Neural cell (in vitro differentiated cells): ENCODE measurements around the gene CACNA2D4. TPM values are rescaled to one million over a fixed set of nuclear protein-coding genes. Genes with fewer than 3 reads are reported as not detected.

Experiments used
- H2AFZ ChIP-seq: fragments of 200-600, 300-800 bp; sonication (generic), shearing (Covaris generic); 2 replicates; pipeline ENCODE4 v1.6.0; 2014; ENCODE audit warnings: low read depth, mild to moderate bottlenecking, antibody characterized with exemption, low read length, moderate library complexity
- H3F3A ChIP-seq: fragments of 200-600 bp; shearing (Covaris generic); 2 replicates; pipeline ENCODE4 v1.6.1; 2016; ENCODE audit warnings: mild to moderate bottlenecking, moderate library complexity, mixed read lengths, antibody characterized with exemption, low read length; ENCODE audit not compliant: insufficient read depth, poor library complexity, severe bottlenecking
- H3K27ac ChIP-seq: fragments of 200-600, 300-800 bp; sonication (generic), shearing (Covaris generic); 2 replicates; pipeline ENCODE4 v1.5.1; 2014; ENCODE audit warnings: mild to moderate bottlenecking, low read length, moderate library complexity
- H3K27me3 ChIP-seq: fragments of 300-800, 200-600 bp; sonication (generic), shearing (Covaris generic); 2 replicates; pipeline ENCODE4 v1.6.0; 2014; ENCODE audit warnings: mild to moderate bottlenecking, low read depth, low read length, moderate library complexity; ENCODE audit not compliant: insufficient read depth
- H3K36me3 ChIP-seq: fragments of 300-800, 200-600 bp; sonication (generic), shearing (Covaris generic); 2 replicates; pipeline ENCODE4 v1.5.1; 2014; ENCODE audit warnings: mild to moderate bottlenecking, antibody characterized with exemption, low read length, moderate library complexity; ENCODE audit not compliant: insufficient read depth
- H3K4me2 ChIP-seq: fragments of 300-800, 200-600 bp; sonication (generic), shearing (Covaris generic); 2 replicates; pipeline ENCODE4 v1.6.0; 2014; ENCODE audit warnings: mild to moderate bottlenecking, low read length
- H3K4me3 ChIP-seq: fragments of 300-800, 200-600 bp; sonication (generic), shearing (Covaris generic); 2 replicates; pipeline ENCODE4 v1.5.1; 2014; ENCODE audit warnings: mild to moderate bottlenecking, low read length, moderate library complexity
- H3K79me2 ChIP-seq: fragments of 200-600 bp; shearing (Covaris generic); replicated peaks from 2 replicates; pipeline ENCODE4 v1.6.0; 2014; ENCODE audit warnings: mild to moderate bottlenecking, low read length, moderate library complexity; ENCODE audit not compliant: insufficient read depth
- H3K9ac ChIP-seq: fragments of 300-800, 200-600 bp; sonication (generic), shearing (Covaris generic); 2 replicates; pipeline ENCODE4 v1.6.1; 2016; ENCODE audit warnings: mild to moderate bottlenecking, low read length, mixed read lengths
- H3K9me2 ChIP-seq: fragments of 200-600 bp; shearing (Covaris generic); 2 replicates; pipeline ENCODE4 v1.6.1; 2016; ENCODE audit warnings: mild to moderate bottlenecking, low read length, mixed read lengths; ENCODE audit not compliant: insufficient read depth
- H3K9me3 ChIP-seq: fragments of 200-600, 300-800 bp; sonication (generic), shearing (Covaris generic); 2 replicates; pipeline ENCODE4 v1.6.1; 2016; ENCODE audit warnings: mild to moderate bottlenecking, mixed run types, low read length, moderate library complexity, mixed read lengths
- H4K20me1 ChIP-seq: fragments of 200-600 bp; shearing (Covaris generic); 2 replicates; pipeline ENCODE4 v1.6.1; 2016; ENCODE audit warnings: mild to moderate bottlenecking, mixed run types; ENCODE audit not compliant: insufficient read depth
- CTCF ChIP-seq: fragments of 450-650 bp; IDR thresholded peaks from 2 replicates; pipeline ENCODE4 v1.5.1; 2014; ENCODE audit warnings: antibody characterized with exemption, mild to moderate bottlenecking, moderate library complexity; ENCODE audit not compliant: poor library complexity, severe bottlenecking
- EP300 ChIP-seq: fragments of 450-650 bp; conservative IDR thresholded peaks from 2 replicates; pipeline ENCODE4 v1.6.1; 2014; ENCODE audit warnings: antibody characterized with exemption, mild to moderate bottlenecking, moderate library complexity; ENCODE audit not compliant: poor library complexity, severe bottlenecking
- EZH2 ChIP-seq: fragments of 200-600, 300-800 bp; shearing (Covaris generic), sonication (generic); IDR thresholded peaks from 2 replicates; pipeline ENCODE4 v1.6.1; 2014; ENCODE audit warnings: antibody characterized with exemption, low read length, borderline replicate concordance, mild to moderate bottlenecking; ENCODE audit not compliant: insufficient read depth, poor library complexity, severe bottlenecking
- MXI1 ChIP-seq: fragments of 450-650 bp; conservative IDR thresholded peaks from 2 replicates; pipeline ENCODE4 v1.6.1; 2014; ENCODE audit warnings: antibody characterized with exemption, mild to moderate bottlenecking; ENCODE audit not compliant: poor library complexity, severe bottlenecking
- POLR2AphosphoS5 ChIP-seq: IDR thresholded peaks from 2 replicates; pipeline ENCODE4 v1.6.1; 2012
- RAD21 ChIP-seq: fragments of 450-650 bp; conservative IDR thresholded peaks from 2 replicates; pipeline ENCODE4 v1.6.1; 2014; ENCODE audit warnings: antibody characterized with exemption, mild to moderate bottlenecking, moderate library complexity
- SMC3 ChIP-seq: fragments of 450-650 bp; conservative IDR thresholded peaks from 2 replicates; pipeline ENCODE4 v1.6.1; 2014; ENCODE audit warnings: antibody characterized with exemption, mild to moderate bottlenecking, moderate library complexity; ENCODE audit not compliant: poor library complexity
- TAF1 ChIP-seq: IDR thresholded peaks from 2 replicates; pipeline ENCODE4 v1.6.1; 2012; ENCODE audit warnings: low read depth
- polyA plus RNA-seq: library from polyadenylated mRNA; depleted of rRNA; stranded (reverse); fragments of >200 nt; gene quantifications from 2 replicates; pipeline ENCODE4 v1.2.3, GENCODE V29; 2014
- TF ChIP-seq, protein P1 (sequence below): IDR thresholded peaks from 2 replicates; pipeline ENCODE4 v1.6.1; 2012; ENCODE audit warnings: borderline replicate concordance

The CACNA2D4 gene
- polyA plus RNA-seq, 1 donor from 2014 or later: not detected

GRCh38 chr12:1965916-1966315 is 47.5 kb upstream of the CACNA2D4 start:
- TF ChIP-seq, protein P1, sequence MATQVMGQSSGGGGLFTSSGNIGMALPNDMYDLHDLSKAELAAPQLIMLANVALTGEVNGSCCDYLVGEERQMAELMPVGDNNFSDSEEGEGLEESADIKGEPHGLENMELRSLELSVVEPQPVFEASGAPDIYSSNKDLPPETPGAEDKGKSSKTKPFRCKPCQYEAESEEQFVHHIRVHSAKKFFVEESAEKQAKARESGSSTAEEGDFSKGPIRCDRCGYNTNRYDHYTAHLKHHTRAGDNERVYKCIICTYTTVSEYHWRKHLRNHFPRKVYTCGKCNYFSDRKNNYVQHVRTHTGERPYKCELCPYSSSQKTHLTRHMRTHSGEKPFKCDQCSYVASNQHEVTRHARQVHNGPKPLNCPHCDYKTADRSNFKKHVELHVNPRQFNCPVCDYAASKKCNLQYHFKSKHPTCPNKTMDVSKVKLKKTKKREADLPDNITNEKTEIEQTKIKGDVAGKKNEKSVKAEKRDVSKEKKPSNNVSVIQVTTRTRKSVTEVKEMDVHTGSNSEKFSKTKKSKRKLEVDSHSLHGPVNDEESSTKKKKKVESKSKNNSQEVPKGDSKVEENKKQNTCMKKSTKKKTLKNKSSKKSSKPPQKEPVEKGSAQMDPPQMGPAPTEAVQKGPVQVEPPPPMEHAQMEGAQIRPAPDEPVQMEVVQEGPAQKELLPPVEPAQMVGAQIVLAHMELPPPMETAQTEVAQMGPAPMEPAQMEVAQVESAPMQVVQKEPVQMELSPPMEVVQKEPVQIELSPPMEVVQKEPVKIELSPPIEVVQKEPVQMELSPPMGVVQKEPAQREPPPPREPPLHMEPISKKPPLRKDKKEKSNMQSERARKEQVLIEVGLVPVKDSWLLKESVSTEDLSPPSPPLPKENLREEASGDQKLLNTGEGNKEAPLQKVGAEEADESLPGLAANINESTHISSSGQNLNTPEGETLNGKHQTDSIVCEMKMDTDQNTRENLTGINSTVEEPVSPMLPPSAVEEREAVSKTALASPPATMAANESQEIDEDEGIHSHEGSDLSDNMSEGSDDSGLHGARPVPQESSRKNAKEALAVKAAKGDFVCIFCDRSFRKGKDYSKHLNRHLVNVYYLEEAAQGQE: no peak
- H3F3A ChIP-seq: no peaks in the 10 kb centered on the region
- no peaks in the 10 kb centered on the region for H3K27me3 ChIP-seq
- no peaks in the 10 kb centered on the region for H3K36me3 ChIP-seq
- H3K4me3 ChIP-seq: no peak overlapping the region
- no peaks in the 10 kb centered on the region for H3K9me2 ChIP-seq
- H4K20me1 ChIP-seq: no peaks in the 10 kb centered on the region
- H3K9me3 ChIP-seq: no peaks in the 10 kb centered on the region
- H3K9ac ChIP-seq: no peak overlapping the region
- no peak overlapping the region for H3K27ac ChIP-seq
- H3K79me2 ChIP-seq: no peaks in the 10 kb centered on the region
- no peak overlapping the region for H3K4me2 ChIP-seq
- no peak overlapping the region for H2AFZ ChIP-seq

DNA sequence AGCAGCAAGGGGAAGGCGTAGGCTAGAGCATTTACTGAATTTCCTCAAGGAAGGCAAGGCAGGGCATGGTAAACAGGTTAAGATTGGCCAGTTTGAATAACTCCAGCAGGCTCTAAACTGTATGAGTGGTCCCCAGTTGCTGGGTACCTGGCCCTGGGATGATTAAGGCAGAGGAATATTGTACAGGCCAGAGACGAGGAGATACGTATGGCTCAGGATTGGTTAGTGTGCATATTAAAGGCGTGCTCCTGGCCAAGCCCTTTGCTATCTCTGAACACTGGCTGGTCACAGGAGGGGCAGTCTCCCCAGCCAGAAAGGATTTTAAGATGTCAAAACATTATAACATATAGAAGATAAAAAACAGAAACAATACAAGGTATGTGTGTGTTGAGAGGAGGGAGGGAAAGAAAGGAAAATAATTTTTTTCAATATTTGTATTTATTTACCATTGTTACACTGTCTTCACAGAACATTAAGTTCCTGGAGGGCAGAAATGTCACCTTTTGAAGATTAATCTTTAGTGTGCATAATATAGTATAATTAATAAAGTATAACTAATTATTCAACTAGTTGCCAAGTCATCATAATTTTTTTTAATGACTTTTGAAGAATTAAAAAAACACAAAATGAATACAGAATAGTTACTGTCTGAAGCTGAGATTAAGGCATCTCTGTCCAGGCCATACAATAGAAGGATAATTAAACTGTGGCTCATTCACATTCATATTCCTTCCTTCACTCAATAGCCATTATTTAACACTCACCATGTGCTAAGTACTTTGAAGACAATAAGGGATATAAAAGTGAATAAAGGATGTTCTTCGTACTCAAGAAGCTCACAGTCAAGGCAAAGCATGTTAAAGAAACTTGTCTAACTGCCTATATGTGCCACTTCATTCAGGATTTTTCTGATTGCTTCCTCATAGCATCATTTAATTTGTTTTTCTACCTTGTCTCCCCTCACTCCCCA is 43.9 kb upstream of the CACNA2D4 start:
- Histone ChIP-seq H2AFZ (no peak overlapping the region), H3K9ac (no peak overlapping the region), H3K27ac (no peak overlapping the region), H3K9me2 (no peaks in the 10 kb centered on the region), H4K20me1 (no peaks in the 10 kb centered on the region), H3K4me3 (no peak overlapping the region), H3K9me3 (no peaks in the 10 kb centered on the region), H3F3A (no peaks in the 10 kb centered on the region), H3K79me2 (no peaks in the 10 kb centered on the region), H3K4me2 (no peak overlapping the region), H3K27me3 (no peaks in the 10 kb centered on the region), H3K36me3 (no peaks in the 10 kb centered on the region)
- TF ChIP-seq EP300 (no peak), RAD21 (no peak), CTCF (no peak), POLR2AphosphoS5 (no peak), SMC3 (no peak), EZH2 (no peak), TAF1 (no peak), MXI1 (no peak)
- TF ChIP-seq, protein P1: no peak
